ENCODE results near the gene ARHGAP44. TPM values are rescaled to one million over a fixed set of nuclear protein-coding genes. Genes with fewer than 3 reads are reported as not detected.

Gene ARHGAP44
- total and polyA plus RNA-seq, 2 donors (not counting 1 experiment from before 2014, with no cell fraction given): 0.78 to 11.6 TPM

DNA sequence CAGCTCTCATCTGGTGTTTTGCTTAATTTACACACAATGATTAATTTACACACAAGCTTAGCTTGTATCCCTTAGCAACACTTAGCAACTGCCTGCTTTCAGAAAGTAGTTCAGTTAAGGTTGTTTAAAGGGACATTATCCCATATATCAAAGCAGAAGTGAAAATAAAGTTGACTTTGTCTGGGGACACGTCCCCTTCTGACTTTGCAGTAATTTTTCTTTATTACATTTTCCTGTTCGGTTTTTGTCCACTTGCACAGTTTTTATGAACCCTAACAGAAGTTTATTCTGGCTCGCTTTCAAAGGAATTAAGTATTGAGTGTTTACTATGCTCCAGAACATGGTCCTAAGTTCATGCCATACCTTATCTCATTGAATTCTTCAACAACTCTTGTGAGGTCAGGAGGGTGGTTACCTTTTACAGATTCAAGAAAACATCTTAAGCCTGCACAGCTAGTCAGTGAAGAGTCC lies 41.5 kb downstream of the ARHGAP44 start:
- Histone ChIP-seq H3K27ac (ENCODE audit: low read length in 2 of 2) (no peak overlapping the region), H2AFZ (ENCODE audit: insufficient read depth, low read depth, low read length, poor library complexity, severe bottlenecking) (no peak overlapping the region), H3K79me2 (ENCODE audit: control insufficient read depth, insufficient read depth, low read length) (no peaks in the 10 kb centered on the region), H3K4me1 (ENCODE audit: control insufficient read depth in 2 of 2, insufficient read depth in 2 of 2, low read length in 2 of 2) (no peaks in the 10 kb centered on the region), H3K9ac (ENCODE audit: low read length) (no peak overlapping the region), H3K4me3 (ENCODE audit: control extremely low read depth in 1 of 5, extremely low read depth in 1 of 5, insufficient read depth in 1 of 5, low read depth in 2 of 5, low read length in 4 of 5) (no peak overlapping the region), H3K36me3 (replicated peaks in 1 of 2; ENCODE audit: control extremely low read depth in 1 of 2, control insufficient read depth in 1 of 2, extremely low read depth in 1 of 2, insufficient read depth in 2 of 2, low read length in 1 of 2) (no peaks in the 10 kb centered on the region), H3K4me2 (replicated peaks; ENCODE audit: low read depth, low read length, poor library complexity, severe bottlenecking) (no peak overlapping the region), H3K9me3 (ENCODE audit: control extremely low read depth in 1 of 3, control insufficient read depth in 2 of 3, insufficient read depth in 1 of 3, low read length in 2 of 3) (peaks cover 2 to 21% (median 7%) of the 10 kb centered on the region in 3 donors), H3K27me3 (replicated peaks in 1 of 4; ENCODE audit: control extremely low read depth in 1 of 4, control insufficient read depth in 3 of 4, insufficient read depth in 4 of 4, low read length in 3 of 4) (peaks cover 0 to 2% (median 0%) of the 10 kb centered on the region in 4 experiments), H4K20me1 (ENCODE audit: control insufficient read depth, insufficient read depth, low read length, poor library complexity, severe bottlenecking) (no peaks in the 10 kb centered on the region)
- Mint-ChIP-seq H3K4me3 (no peak overlapping the region), H3K27ac (no peak overlapping the region), H3K27me3 (no peaks in the 10 kb centered on the region), H3K9me3 (ENCODE audit: insufficient read depth) (peaks cover 13% of the 10 kb centered on the region), H3K4me1 (no peaks in the 10 kb centered on the region)
- POLR2A ChIA-PET: no interaction called here
- intact Hi-C loops (cut with micrococcal nuclease): no loop called here
- no CpG with 5 or more reads among the region's 3 CpGs for WGBS (ENCODE audit: insufficient coverage)
- no peak for ATAC-seq (ENCODE audit: low read depth)
- DNase-seq: no peak
- CTCF ChIA-PET: no interaction called here
- TF ChIP-seq EZH2 (IDR thresholded peaks at IDR 0.05; ENCODE audit: borderline replicate concordance, insufficient read depth, low read depth, low read length, poor library complexity, severe bottlenecking): no peak
- TF ChIP-seq, protein P1, sequence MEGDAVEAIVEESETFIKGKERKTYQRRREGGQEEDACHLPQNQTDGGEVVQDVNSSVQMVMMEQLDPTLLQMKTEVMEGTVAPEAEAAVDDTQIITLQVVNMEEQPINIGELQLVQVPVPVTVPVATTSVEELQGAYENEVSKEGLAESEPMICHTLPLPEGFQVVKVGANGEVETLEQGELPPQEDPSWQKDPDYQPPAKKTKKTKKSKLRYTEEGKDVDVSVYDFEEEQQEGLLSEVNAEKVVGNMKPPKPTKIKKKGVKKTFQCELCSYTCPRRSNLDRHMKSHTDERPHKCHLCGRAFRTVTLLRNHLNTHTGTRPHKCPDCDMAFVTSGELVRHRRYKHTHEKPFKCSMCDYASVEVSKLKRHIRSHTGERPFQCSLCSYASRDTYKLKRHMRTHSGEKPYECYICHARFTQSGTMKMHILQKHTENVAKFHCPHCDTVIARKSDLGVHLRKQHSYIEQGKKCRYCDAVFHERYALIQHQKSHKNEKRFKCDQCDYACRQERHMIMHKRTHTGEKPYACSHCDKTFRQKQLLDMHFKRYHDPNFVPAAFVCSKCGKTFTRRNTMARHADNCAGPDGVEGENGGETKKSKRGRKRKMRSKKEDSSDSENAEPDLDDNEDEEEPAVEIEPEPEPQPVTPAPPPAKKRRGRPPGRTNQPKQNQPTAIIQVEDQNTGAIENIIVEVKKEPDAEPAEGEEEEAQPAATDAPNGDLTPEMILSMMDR (IDR thresholded peaks at IDR 0.05): no peak

DNA sequence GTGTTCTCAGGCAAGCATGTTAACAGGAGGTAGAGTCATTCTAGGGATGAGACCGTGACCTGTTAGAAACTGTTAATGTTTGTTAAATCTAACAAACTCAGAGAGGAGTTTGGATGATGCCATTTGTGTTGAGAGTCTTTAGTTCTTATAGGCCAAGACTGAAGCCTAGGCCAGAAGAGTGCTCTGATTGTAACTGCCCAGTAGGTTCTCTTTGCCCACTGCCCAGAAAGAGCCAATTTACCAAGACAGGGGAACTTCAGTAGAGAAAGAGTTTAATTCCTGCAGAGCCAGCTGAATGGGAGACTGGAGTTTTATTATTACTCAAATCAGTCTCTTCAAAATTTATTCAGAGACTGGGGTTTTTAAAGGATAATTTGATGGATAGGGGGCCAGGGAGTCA lies 42.5 kb downstream of the ARHGAP44 start:
- peaks cover 13% of the 10 kb centered on the region for H3K9me3 Mint-ChIP-seq (ENCODE audit: insufficient read depth)
- H3K27me3 ChIP-seq (replicated peaks in 1 of 4; ENCODE audit: control extremely low read depth in 1 of 4, control insufficient read depth in 3 of 4, insufficient read depth in 4 of 4, low read length in 3 of 4): peaks cover 0 to 2% (median 0%) of the 10 kb centered on the region in 4 experiments
- DNase-seq (no peak), ATAC-seq (ENCODE audit: low read depth) (no peak)
- no peak overlapping the region for H3K27ac ChIP-seq (ENCODE audit: low read length in 2 of 2)
- H3K27ac Mint-ChIP-seq: no peak overlapping the region
- CTCF ChIA-PET: interaction anchor here (1.0 kb wide), 1 partner anchor 10 kb away, joined by 3 read pairs; no protein-coding TSS in a partner anchor
- no peaks in the 10 kb centered on the region for H3K4me1 Mint-ChIP-seq
- no peaks in the 10 kb centered on the region for H3K27me3 Mint-ChIP-seq
- no peaks in the 10 kb centered on the region for H3K36me3 ChIP-seq (replicated peaks in 1 of 2; ENCODE audit: control extremely low read depth in 1 of 2, control insufficient read depth in 1 of 2, extremely low read depth in 1 of 2, insufficient read depth in 2 of 2, low read length in 1 of 2)
- intact Hi-C loops (cut with micrococcal nuclease): no loop called here
- H2AFZ ChIP-seq (ENCODE audit: insufficient read depth, low read depth, low read length, poor library complexity, severe bottlenecking): no peak overlapping the region
- H3K4me3 ChIP-seq (ENCODE audit: control extremely low read depth in 1 of 5, extremely low read depth in 1 of 5, insufficient read depth in 1 of 5, low read depth in 2 of 5, low read length in 4 of 5): no peak overlapping the region
- POLR2A ChIA-PET: no interaction called here
- H3K4me2 ChIP-seq (replicated peaks; ENCODE audit: low read depth, low read length, poor library complexity, severe bottlenecking): no peak overlapping the region
- no peaks in the 10 kb centered on the region for H3K79me2 ChIP-seq (ENCODE audit: control insufficient read depth, insufficient read depth, low read length)
- no peaks in the 10 kb centered on the region for H3K4me1 ChIP-seq (ENCODE audit: control insufficient read depth in 2 of 2, insufficient read depth in 2 of 2, low read length in 2 of 2)
- H3K9me3 ChIP-seq (ENCODE audit: control extremely low read depth in 1 of 3, control insufficient read depth in 2 of 3, insufficient read depth in 1 of 3, low read length in 2 of 3): peaks cover 2 to 21% (median 7%) of the 10 kb centered on the region in 3 donors
- H4K20me1 ChIP-seq (ENCODE audit: control insufficient read depth, insufficient read depth, low read length, poor library complexity, severe bottlenecking): no peaks in the 10 kb centered on the region
- H3K9ac ChIP-seq (ENCODE audit: low read length): no peak overlapping the region
- WGBS (ENCODE audit: insufficient coverage): no CpG with 5 or more reads among the region's 1 CpG
- TF ChIP-seq, protein P1 (IDR thresholded peaks at IDR 0.05): no peak
- no peak for TF ChIP-seq EZH2 (IDR thresholded peaks at IDR 0.05; ENCODE audit: borderline replicate concordance, insufficient read depth, low read depth, low read length, poor library complexity, severe bottlenecking)
- H3K4me3 Mint-ChIP-seq: no peak overlapping the region

Data from B cell (primary cell).